Neural cell (in vitro differentiated cells): ENCODE measurements around the gene SUCO. TPM values are rescaled to one million over a fixed set of nuclear protein-coding genes. Genes with fewer than 3 reads are reported as not detected.

Experiments used
- H2AFZ ChIP-seq: fragments of 200-600, 300-800 bp; sonication (generic), shearing (Covaris generic); 2 replicates; pipeline ENCODE4 v1.6.0; 2014; ENCODE audit warnings: low read depth, mild to moderate bottlenecking, antibody characterized with exemption, low read length, moderate library complexity
- H3F3A ChIP-seq: fragments of 200-600 bp; shearing (Covaris generic); 2 replicates; pipeline ENCODE4 v1.6.1; 2016; ENCODE audit warnings: mild to moderate bottlenecking, moderate library complexity, mixed read lengths, antibody characterized with exemption, low read length; ENCODE audit not compliant: insufficient read depth, poor library complexity, severe bottlenecking
- H3K27ac ChIP-seq: fragments of 200-600, 300-800 bp; sonication (generic), shearing (Covaris generic); 2 replicates; pipeline ENCODE4 v1.5.1; 2014; ENCODE audit warnings: mild to moderate bottlenecking, low read length, moderate library complexity
- H3K27me3 ChIP-seq: fragments of 300-800, 200-600 bp; sonication (generic), shearing (Covaris generic); 2 replicates; pipeline ENCODE4 v1.6.0; 2014; ENCODE audit warnings: mild to moderate bottlenecking, low read depth, low read length, moderate library complexity; ENCODE audit not compliant: insufficient read depth
- H3K36me3 ChIP-seq: fragments of 300-800, 200-600 bp; sonication (generic), shearing (Covaris generic); 2 replicates; pipeline ENCODE4 v1.5.1; 2014; ENCODE audit warnings: mild to moderate bottlenecking, antibody characterized with exemption, low read length, moderate library complexity; ENCODE audit not compliant: insufficient read depth
- H3K4me2 ChIP-seq: fragments of 300-800, 200-600 bp; sonication (generic), shearing (Covaris generic); 2 replicates; pipeline ENCODE4 v1.6.0; 2014; ENCODE audit warnings: mild to moderate bottlenecking, low read length
- H3K4me3 ChIP-seq: fragments of 300-800, 200-600 bp; sonication (generic), shearing (Covaris generic); 2 replicates; pipeline ENCODE4 v1.5.1; 2014; ENCODE audit warnings: mild to moderate bottlenecking, low read length, moderate library complexity
- H3K79me2 ChIP-seq: fragments of 200-600 bp; shearing (Covaris generic); replicated peaks from 2 replicates; pipeline ENCODE4 v1.6.0; 2014; ENCODE audit warnings: mild to moderate bottlenecking, low read length, moderate library complexity; ENCODE audit not compliant: insufficient read depth
- H3K9ac ChIP-seq: fragments of 300-800, 200-600 bp; sonication (generic), shearing (Covaris generic); 2 replicates; pipeline ENCODE4 v1.6.1; 2016; ENCODE audit warnings: mild to moderate bottlenecking, low read length, mixed read lengths
- H3K9me2 ChIP-seq: fragments of 200-600 bp; shearing (Covaris generic); 2 replicates; pipeline ENCODE4 v1.6.1; 2016; ENCODE audit warnings: mild to moderate bottlenecking, low read length, mixed read lengths; ENCODE audit not compliant: insufficient read depth
- H3K9me3 ChIP-seq: fragments of 200-600, 300-800 bp; sonication (generic), shearing (Covaris generic); 2 replicates; pipeline ENCODE4 v1.6.1; 2016; ENCODE audit warnings: mild to moderate bottlenecking, mixed run types, low read length, moderate library complexity, mixed read lengths
- H4K20me1 ChIP-seq: fragments of 200-600 bp; shearing (Covaris generic); 2 replicates; pipeline ENCODE4 v1.6.1; 2016; ENCODE audit warnings: mild to moderate bottlenecking, mixed run types; ENCODE audit not compliant: insufficient read depth
- EP300 ChIP-seq: fragments of 450-650 bp; conservative IDR thresholded peaks from 2 replicates; pipeline ENCODE4 v1.6.1; 2014; ENCODE audit warnings: antibody characterized with exemption, mild to moderate bottlenecking, moderate library complexity; ENCODE audit not compliant: poor library complexity, severe bottlenecking
- EZH2 ChIP-seq: fragments of 200-600, 300-800 bp; shearing (Covaris generic), sonication (generic); IDR thresholded peaks from 2 replicates; pipeline ENCODE4 v1.6.1; 2014; ENCODE audit warnings: antibody characterized with exemption, low read length, borderline replicate concordance, mild to moderate bottlenecking; ENCODE audit not compliant: insufficient read depth, poor library complexity, severe bottlenecking
- MXI1 ChIP-seq: fragments of 450-650 bp; conservative IDR thresholded peaks from 2 replicates; pipeline ENCODE4 v1.6.1; 2014; ENCODE audit warnings: antibody characterized with exemption, mild to moderate bottlenecking; ENCODE audit not compliant: poor library complexity, severe bottlenecking
- POLR2AphosphoS5 ChIP-seq: IDR thresholded peaks from 2 replicates; pipeline ENCODE4 v1.6.1; 2012
- RAD21 ChIP-seq: fragments of 450-650 bp; conservative IDR thresholded peaks from 2 replicates; pipeline ENCODE4 v1.6.1; 2014; ENCODE audit warnings: antibody characterized with exemption, mild to moderate bottlenecking, moderate library complexity
- SMC3 ChIP-seq: fragments of 450-650 bp; conservative IDR thresholded peaks from 2 replicates; pipeline ENCODE4 v1.6.1; 2014; ENCODE audit warnings: antibody characterized with exemption, mild to moderate bottlenecking, moderate library complexity; ENCODE audit not compliant: poor library complexity
- TAF1 ChIP-seq: IDR thresholded peaks from 2 replicates; pipeline ENCODE4 v1.6.1; 2012; ENCODE audit warnings: low read depth
- polyA plus RNA-seq: library from polyadenylated mRNA; depleted of rRNA; stranded (reverse); fragments of >200 nt; gene quantifications from 2 replicates; pipeline ENCODE4 v1.2.3, GENCODE V29; 2014
- TF ChIP-seq, protein P1 (sequence below): IDR thresholded peaks from 2 replicates; pipeline ENCODE4 v1.6.1; 2012; ENCODE audit warnings: borderline replicate concordance
- TF ChIP-seq, protein P2 (sequence below): fragments of 450-650 bp; IDR thresholded peaks from 2 replicates; pipeline ENCODE4 v1.5.1; 2014; ENCODE audit warnings: antibody characterized with exemption, mild to moderate bottlenecking, moderate library complexity; ENCODE audit not compliant: poor library complexity, severe bottlenecking

Gene SUCO
- polyA plus RNA-seq, 1 donor from 2014 or later: 43.4 TPM

- H3K4me2 ChIP-seq: no peak overlapping the region
- H3K4me3 ChIP-seq: no peak overlapping the region
- H3K9me3 ChIP-seq: no peaks in the 10 kb centered on the region
- no peaks in the 10 kb centered on the region for H3K27me3 ChIP-seq
- H3F3A ChIP-seq: no peaks in the 10 kb centered on the region
- TF ChIP-seq, protein P1, sequence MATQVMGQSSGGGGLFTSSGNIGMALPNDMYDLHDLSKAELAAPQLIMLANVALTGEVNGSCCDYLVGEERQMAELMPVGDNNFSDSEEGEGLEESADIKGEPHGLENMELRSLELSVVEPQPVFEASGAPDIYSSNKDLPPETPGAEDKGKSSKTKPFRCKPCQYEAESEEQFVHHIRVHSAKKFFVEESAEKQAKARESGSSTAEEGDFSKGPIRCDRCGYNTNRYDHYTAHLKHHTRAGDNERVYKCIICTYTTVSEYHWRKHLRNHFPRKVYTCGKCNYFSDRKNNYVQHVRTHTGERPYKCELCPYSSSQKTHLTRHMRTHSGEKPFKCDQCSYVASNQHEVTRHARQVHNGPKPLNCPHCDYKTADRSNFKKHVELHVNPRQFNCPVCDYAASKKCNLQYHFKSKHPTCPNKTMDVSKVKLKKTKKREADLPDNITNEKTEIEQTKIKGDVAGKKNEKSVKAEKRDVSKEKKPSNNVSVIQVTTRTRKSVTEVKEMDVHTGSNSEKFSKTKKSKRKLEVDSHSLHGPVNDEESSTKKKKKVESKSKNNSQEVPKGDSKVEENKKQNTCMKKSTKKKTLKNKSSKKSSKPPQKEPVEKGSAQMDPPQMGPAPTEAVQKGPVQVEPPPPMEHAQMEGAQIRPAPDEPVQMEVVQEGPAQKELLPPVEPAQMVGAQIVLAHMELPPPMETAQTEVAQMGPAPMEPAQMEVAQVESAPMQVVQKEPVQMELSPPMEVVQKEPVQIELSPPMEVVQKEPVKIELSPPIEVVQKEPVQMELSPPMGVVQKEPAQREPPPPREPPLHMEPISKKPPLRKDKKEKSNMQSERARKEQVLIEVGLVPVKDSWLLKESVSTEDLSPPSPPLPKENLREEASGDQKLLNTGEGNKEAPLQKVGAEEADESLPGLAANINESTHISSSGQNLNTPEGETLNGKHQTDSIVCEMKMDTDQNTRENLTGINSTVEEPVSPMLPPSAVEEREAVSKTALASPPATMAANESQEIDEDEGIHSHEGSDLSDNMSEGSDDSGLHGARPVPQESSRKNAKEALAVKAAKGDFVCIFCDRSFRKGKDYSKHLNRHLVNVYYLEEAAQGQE: no peak
- TF ChIP-seq, protein P2, sequence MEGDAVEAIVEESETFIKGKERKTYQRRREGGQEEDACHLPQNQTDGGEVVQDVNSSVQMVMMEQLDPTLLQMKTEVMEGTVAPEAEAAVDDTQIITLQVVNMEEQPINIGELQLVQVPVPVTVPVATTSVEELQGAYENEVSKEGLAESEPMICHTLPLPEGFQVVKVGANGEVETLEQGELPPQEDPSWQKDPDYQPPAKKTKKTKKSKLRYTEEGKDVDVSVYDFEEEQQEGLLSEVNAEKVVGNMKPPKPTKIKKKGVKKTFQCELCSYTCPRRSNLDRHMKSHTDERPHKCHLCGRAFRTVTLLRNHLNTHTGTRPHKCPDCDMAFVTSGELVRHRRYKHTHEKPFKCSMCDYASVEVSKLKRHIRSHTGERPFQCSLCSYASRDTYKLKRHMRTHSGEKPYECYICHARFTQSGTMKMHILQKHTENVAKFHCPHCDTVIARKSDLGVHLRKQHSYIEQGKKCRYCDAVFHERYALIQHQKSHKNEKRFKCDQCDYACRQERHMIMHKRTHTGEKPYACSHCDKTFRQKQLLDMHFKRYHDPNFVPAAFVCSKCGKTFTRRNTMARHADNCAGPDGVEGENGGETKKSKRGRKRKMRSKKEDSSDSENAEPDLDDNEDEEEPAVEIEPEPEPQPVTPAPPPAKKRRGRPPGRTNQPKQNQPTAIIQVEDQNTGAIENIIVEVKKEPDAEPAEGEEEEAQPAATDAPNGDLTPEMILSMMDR: no peak
- TF ChIP-seq RAD21 (no peak), EZH2 (no peak), EP300 (no peak), POLR2AphosphoS5 (no peak), TAF1 (no peak), MXI1 (no peak), SMC3 (no peak)
- H4K20me1 ChIP-seq: no peaks in the 10 kb centered on the region
- H3K9me2 ChIP-seq: no peaks in the 10 kb centered on the region
- H2AFZ ChIP-seq: no peak overlapping the region
- H3K27ac ChIP-seq: no peak overlapping the region
- no peak overlapping the region for H3K9ac ChIP-seq
- no peaks in the 10 kb centered on the region for H3K79me2 ChIP-seq
- peaks cover 21% of the 10 kb centered on the region for H3K36me3 ChIP-seq
These were observed 41.1 kb downstream of the SUCO start for GRCh38 chr1:172574080-172574479.

DNA sequence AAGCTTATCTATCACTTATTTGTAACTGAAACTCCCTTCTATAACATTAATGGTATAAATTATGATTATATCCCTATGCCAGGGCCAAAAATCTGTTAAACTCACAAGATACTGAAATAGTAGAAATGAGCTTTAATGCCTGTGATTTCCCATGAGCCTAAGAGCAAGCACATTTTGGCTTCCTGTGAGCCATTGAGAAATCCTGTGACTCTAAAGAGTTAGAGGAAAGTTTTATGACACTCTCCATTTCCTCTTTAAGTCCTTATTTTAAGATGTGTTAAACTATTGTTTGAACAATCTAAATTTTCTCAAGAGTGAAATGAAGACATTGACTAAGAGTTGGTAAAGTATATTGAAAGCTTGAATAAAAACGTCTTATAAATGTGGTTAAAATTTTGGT lies 45.6 kb downstream of the SUCO start:
- no peaks in the 10 kb centered on the region for H3F3A ChIP-seq
- TF ChIP-seq SMC3: no peak
- TF ChIP-seq, protein P2: no peak
- no peak for TF ChIP-seq POLR2AphosphoS5
- TF ChIP-seq EP300: no peak
- no peak for TF ChIP-seq RAD21
- TF ChIP-seq MXI1: no peak
- TF ChIP-seq, protein P1: no peak
- no peak for TF ChIP-seq TAF1
- TF ChIP-seq EZH2: no peak
- no peak overlapping the region for H3K9ac ChIP-seq
- no peaks in the 10 kb centered on the region for H3K27me3 ChIP-seq
- no peak overlapping the region for H3K27ac ChIP-seq
- H3K9me3 ChIP-seq: no peaks in the 10 kb centered on the region
- no peaks in the 10 kb centered on the region for H3K79me2 ChIP-seq
- no peak overlapping the region for H3K4me2 ChIP-seq
- H3K36me3 ChIP-seq: peaks cover 11% of the 10 kb centered on the region
- H4K20me1 ChIP-seq: no peaks in the 10 kb centered on the region
- H2AFZ ChIP-seq: no peak overlapping the region
- no peak overlapping the region for H3K4me3 ChIP-seq
- no peaks in the 10 kb centered on the region for H3K9me2 ChIP-seq
